KOPT-K1 (cell line): ENCODE data around the gene DLL3.
"Not testable (repeated sequence)": the region's sequence is repeated elsewhere in the genome, so short reads cannot be mapped to it uniquely, and the experiment has no call there.

Source experiments
- H3K27ac ChIP-seq: fragments of 200-600 bp; sonication (generic); 2 replicates; pipeline ENCODE4 v1.5.1; 2016; ENCODE audit warnings: antibody characterized with exemption, mild to moderate bottlenecking, low read depth, low read length; ENCODE audit not compliant: poor library complexity, severe bottlenecking
- H3K36me3 ChIP-seq: fragments of 200-600 bp; sonication (generic); 2 replicates; pipeline ENCODE4 v1.5.1; 2017; ENCODE audit warnings: antibody characterized with exemption, mild to moderate bottlenecking, low read length, moderate library complexity; ENCODE audit not compliant: insufficient read depth
- H3K9me3 ChIP-seq: fragments of 200-600 bp; sonication (generic); 2 replicates; pipeline ENCODE4 v1.5.1; 2017; ENCODE audit warnings: antibody characterized with exemption, low read length, mild to moderate bottlenecking; ENCODE audit not compliant: insufficient read depth, poor library complexity, severe bottlenecking

DLL3 gene

DNA sequence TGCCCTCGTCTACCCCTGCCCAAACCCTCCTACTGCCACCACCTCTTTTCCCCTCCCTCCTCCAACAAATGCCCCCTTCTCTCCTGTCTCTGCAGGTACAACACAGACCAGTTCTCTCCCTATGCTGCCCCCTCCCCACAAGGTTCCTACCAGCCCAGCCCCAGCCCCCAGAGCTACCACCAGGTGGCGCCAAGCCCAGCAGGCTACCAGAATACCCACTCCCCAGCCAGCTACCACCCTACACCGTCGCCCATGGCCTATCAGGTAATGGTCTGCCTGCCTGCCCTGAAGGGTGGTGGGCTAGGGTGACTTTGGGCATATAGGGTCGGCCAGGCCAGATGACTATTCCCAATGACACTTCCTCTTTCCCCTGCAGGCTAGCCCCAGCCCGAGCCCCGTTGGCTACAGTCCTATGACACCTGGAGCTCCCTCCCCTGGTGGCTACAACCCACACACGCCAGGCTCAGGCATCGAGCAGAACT is 24.6 kb upstream of the DLL3 start:
- no peaks in the 10 kb centered on the region for H3K9me3 ChIP-seq
- H3K27ac ChIP-seq = no peak overlapping the region
- H3K36me3 ChIP-seq = peaks cover 78% of the 10 kb centered on the region

DNA sequence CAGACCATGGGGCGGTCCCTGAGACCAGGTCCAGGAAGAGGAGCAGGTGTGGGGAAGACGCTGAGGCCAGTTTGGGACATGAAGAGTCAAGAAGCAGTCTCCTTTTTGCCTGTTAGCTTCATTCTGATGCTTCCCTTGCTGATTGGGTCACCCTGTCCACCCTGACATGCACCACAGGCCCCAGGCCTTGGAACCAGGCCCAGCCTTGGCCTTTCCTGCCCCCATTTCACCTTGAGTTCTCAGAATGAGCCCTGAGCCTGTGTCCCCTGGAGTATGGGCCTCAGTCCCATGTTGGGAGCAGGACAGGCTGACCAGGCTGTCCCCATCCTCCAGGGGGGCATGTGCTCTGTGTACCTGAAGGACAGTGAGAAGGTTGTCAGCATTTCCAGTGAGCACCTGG is 23.0 kb upstream of the DLL3 start:
- H3K9me3 ChIP-seq = no peaks in the 10 kb centered on the region
- H3K36me3 ChIP-seq = peaks cover 63% of the 10 kb centered on the region
- no peak overlapping the region for H3K27ac ChIP-seq

DNA sequence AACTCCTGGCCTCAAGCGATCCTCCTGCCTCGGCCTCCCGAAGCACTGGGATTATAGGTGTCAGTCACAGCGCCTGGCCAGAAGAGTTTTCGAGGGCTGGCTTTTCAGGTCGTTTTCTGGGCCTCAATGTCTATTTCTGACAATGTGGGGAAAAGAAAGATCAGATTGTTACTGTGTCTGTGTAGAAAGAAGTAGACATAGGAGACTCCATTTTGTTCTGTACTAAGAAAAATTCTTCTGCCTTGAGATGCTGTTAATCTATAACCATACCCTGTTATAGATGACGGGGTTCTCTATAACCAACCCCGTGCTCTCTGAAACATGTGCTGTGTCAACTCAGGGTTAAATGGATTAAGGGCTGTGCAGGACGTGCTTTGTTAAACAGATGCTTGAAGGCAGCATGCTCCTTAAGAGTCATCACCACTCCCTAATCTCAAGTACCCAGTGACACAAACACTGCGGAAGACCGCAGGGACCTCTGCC is 19.4 kb upstream of the DLL3 start:
- peaks cover 45% of the 10 kb centered on the region for H3K36me3 ChIP-seq
- not testable (repeated sequence) for H3K27ac ChIP-seq, H3K9me3 ChIP-seq

DNA sequence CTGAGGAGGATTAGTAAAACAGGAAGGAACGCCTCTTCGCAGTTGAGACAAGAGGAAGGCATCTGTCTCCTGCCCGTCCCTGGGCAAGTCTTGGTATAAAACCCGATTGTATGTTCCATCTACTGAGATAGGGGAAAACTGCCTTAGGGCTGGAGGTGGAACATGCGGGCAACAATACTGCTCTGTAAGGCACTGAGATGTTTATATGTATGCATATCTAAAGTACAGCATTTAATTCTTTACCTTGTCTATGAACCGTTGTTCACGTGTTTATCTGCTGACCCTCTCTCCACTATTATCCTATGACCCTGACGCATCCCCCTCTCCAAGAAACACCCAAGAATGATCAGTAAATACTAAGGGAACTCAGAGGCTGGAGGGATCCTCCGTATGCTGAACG is 18.8 kb upstream of the DLL3 start:
- Histone ChIP-seq H3K36me3 (peaks cover 45% of the 10 kb centered on the region), H3K27ac (peak overlapping the region; percentile 80), H3K9me3 (no peaks in the 10 kb centered on the region)

DNA sequence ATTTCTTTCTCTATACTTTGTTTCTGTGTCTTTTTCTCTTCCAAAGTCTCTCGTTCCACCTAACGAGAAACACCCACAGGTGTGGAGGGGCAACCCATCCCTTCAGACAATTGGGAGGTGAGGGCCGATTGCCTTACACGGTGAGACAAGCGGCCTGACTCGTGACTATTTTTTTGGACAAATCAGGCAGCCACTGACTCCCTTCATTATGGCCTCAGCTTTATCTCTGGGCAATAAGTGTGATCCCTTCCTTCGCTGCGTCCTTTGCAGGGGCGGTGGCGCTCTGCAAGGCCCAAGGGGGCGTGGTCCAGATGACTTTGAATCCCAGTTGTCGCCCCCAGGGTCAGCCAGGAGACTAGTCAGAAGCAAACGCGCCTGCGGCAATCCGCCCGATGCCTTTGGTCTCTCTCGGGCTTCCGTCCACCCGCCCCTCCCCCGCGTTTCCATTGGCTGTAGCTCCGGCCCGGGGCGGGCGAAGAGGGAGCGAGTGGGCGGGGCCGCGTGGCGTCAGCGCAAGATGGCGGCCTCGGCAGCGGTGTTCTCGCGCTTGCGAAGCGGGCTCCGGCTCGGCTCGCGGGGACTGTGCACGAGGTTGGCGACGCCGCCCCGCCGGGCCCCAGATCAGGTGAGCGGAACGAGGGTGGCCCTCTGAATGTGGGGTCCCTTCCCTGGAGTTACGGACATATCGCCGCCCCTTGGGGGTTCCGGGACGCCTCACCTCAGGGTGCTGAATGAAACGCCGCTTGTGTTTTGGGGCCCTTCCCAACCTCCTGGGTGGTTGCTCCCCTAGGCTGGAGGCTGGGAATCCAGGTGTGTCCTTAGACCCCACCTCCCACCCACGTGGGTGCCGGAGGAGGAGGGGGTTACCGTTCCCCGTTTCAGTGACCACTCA is 18.2 kb upstream of the DLL3 start, which contains the start of gene TIMM50:
Gene TIMM50, plus strand, starts transcription at position 502 of the 892 bp plus-strand sequence. Its CDS starts 16 bp downstream, at position 518.
- no peaks in the 10 kb centered on the region for H3K9me3 ChIP-seq
- peak within 1 kb of the TSS; percentile 80 for H3K27ac ChIP-seq
- H3K36me3 ChIP-seq = peaks cover 45% of the 10 kb centered on the region

GRCh38 chr19:39481229-39481545 is 17.6 kb upstream of the DLL3 start:
- peak overlapping the region; percentile 80 for H3K27ac ChIP-seq
- peaks cover 45% of the 10 kb centered on the region for H3K36me3 ChIP-seq
- no peaks in the 10 kb centered on the region for H3K9me3 ChIP-seq

DNA sequence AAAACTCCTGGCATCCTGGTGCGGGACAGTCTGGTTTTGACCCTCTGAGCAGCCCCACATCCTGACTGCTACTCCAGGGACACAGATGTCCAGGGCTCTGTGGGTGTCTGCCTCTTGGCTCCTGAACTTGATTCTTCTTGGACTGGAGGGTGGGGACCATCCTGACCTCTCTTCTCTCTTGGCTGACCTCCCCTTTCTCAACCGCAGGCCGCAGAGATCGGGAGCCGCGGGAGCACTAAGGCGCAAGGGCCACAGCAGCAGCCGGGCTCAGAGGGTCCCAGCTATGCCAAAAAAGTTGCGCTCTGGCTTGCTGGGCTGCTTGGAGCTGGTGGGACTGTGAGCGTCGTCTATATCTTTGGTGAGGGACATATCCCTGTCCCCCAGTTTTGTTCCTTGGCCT is 17.1 kb upstream of the DLL3 start:
- Histone ChIP-seq H3K9me3 (no peaks in the 10 kb centered on the region), H3K36me3 (peaks cover 45% of the 10 kb centered on the region), H3K27ac (peak overlapping the region; percentile 80)

DNA sequence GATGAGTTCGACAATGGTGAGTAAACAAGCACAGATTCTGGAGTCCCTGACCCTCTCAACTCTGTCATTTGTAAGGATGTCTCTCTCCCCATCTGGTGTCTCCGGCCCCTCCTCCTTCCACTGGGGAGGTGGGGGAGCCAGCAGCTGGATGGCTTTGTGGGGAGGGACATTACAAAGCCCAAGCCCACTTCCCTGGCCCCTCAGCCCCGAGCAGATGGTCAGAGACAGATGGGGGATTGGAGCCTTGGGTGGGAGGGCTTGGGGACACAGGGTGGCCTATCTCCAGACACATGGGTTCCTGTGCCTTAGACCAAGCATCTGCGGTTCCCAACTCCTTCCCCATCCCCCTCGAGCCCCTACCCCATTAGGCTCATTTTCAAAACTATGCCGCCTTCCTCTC is 15.6 kb upstream of the DLL3 start:
- peaks cover 54% of the 10 kb centered on the region for H3K36me3 ChIP-seq
- no peak overlapping the region for H3K27ac ChIP-seq
- no peaks in the 10 kb centered on the region for H3K9me3 ChIP-seq

DNA sequence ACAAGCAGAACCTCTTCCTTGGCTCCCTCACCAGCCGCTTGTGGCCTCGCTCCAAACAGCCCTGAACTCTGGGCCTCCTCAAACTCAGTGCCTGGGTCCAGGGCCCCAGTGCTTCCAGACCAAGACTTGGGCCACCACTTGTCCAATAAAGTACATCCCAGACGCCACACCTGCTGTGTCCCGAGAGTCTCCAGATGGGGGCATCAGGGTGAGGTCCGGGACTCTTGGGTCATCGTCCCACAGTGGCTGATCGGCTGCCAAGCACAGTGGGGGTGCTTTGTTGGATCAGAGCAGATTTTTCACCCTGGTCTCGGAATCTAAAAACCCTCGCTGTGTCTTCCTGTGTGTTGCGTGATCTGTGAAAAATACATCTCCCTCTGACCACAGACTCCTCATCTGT is 9.0 kb upstream of the DLL3 start:
- H3K36me3 ChIP-seq = peaks cover 72% of the 10 kb centered on the region
- H3K9me3 ChIP-seq = no peaks in the 10 kb centered on the region
- H3K27ac ChIP-seq = no peak overlapping the region

- H3K36me3 ChIP-seq = peaks cover 48% of the 10 kb centered on the region
- H3K27ac ChIP-seq = no peak overlapping the region
- no peaks in the 10 kb centered on the region for H3K9me3 ChIP-seq
Observed at GRCh38 chr19:39492225-39492624, 6.5 kb upstream of the DLL3 start.

DNA sequence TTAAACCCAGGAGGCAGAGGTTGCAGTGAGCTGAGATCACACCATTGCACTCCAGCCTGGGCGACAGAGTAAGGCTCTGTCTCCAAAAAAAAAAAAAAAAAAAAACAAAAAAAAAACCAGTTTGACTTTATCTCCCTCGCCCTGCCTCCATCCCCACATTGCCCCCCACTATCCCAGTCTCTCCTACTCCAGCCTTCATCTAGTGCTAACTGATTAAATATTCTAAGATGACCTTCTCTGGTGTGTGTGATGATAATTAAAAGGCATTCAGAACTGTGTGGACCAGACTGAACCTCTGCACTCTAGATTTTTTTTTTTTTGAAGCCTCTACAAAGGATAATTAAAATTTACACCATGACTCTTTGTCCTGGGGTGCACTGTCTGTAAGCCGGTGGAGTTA is 6.0 kb upstream of the DLL3 start:
- no peaks in the 10 kb centered on the region for H3K9me3 ChIP-seq
- no peak overlapping the region for H3K27ac ChIP-seq
- peaks cover 43% of the 10 kb centered on the region for H3K36me3 ChIP-seq

GRCh38 chr19:39494661-39495060 is 4.1 kb upstream of the DLL3 start:
- Histone ChIP-seq H3K27ac (no peak overlapping the region), H3K36me3 (peaks cover 24% of the 10 kb centered on the region), H3K9me3 (no peaks in the 10 kb centered on the region)

GRCh38 chr19:39496063-39496462 is 2.7 kb upstream of the DLL3 start:
- H3K36me3 ChIP-seq = peaks cover 13% of the 10 kb centered on the region; the same call in 1 of the 2 replicates
- no peaks in the 10 kb centered on the region for H3K9me3 ChIP-seq
- H3K27ac ChIP-seq = no peak overlapping the region

GRCh38 chr19:39497701-39497995 is 1.1 kb upstream of the DLL3 start:
- no peaks in the 10 kb centered on the region for H3K36me3 ChIP-seq
- H3K27ac ChIP-seq = no peak overlapping the region
- H3K9me3 ChIP-seq = no peaks in the 10 kb centered on the region

GRCh38 chr19:39497996-39498797 is 550 bp upstream of the DLL3 start:
- Histone ChIP-seq H3K27ac (no peak overlapping the region), H3K9me3 (no peaks in the 10 kb centered on the region), H3K36me3 (no peaks in the 10 kb centered on the region)
